GM12878 (cell line): ENCODE data around the gene NFIX.

ENCODE experiments used
- POLR2A ChIP-seq: IDR thresholded peaks from 2 replicates; pipeline ENCODE4 v1.6.1; 2011; ENCODE audit warnings: low read depth, mild to moderate bottlenecking, low read length
- POLR2AphosphoS5 ChIP-seq: IDR thresholded peaks from 2 replicates; pipeline ENCODE4 v1.6.1; 2011; ENCODE audit warnings: mild to moderate bottlenecking, low read length, inconsistent platforms

DNA sequence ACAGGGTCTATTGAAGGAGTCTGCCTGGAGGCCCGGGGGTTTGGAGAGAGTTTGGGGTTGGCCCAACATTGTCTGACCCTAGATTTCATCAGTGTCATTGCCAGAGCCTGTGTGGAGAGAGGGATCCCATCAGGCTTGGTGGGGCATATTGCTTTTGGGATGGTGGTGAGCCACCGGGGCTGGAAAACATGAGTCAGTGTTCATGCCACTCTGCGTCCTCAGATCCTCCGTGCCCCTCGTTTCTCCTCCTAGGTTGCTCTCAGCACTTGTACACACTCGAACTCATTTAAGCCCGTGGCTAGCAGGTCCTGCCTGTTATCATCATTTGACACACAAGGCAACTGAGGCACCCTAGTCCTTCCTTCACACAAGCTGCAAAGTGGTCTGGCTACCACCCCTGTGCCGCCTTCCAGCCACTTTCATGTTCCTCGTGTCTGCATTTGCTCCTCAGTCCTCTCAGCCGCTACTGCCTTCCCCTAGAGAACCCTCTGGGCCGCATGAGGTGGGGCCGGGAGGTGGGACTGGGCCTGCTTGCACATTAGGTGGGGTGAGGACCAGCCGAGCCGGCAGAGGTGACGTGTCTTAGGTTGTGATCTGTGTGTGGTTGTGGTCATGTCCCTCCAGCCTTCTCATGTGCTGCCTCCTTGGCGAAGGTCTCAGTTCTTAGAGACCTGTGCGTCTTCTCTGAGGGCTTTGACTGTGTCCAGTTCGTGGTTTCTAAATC is 126.4 kb downstream of the NFIX start:
- TF ChIP-seq POLR2A (peak; percentile 13; the same call in 1 of the 2 replicates), POLR2AphosphoS5 (no peak; the same call in 1 of the 2 replicates)
